WTC11 (cell line): ENCODE data around the gene FMNL3.

Experiments used
- AR ChIP-seq: fragments of 250-450 bp; sonication (Bioruptor Pico); IDR thresholded peaks from 2 replicates; pipeline ENCODE4 v1.9.0; 2021; ENCODE audit warnings: mild to moderate bottlenecking
- CTCF ChIP-seq: fragments of 200-600 bp; IDR thresholded peaks from 2 replicates; pipeline ENCODE4 v1.8.0; 2022; ENCODE audit warnings: antibody characterized with exemption
- E2F1 ChIP-seq: sonication (generic); formaldehyde crosslinking; IDR thresholded peaks from 2 replicates; pipeline ENCODE4 v1.8.0; 2022; ENCODE audit warnings: mild to moderate bottlenecking, missing genetic modification reagents
- FOXK1 ChIP-seq: sonication (generic); formaldehyde crosslinking; IDR thresholded peaks from 2 replicates; pipeline ENCODE4 v1.8.0; 2022; ENCODE audit warnings: mild to moderate bottlenecking, moderate library complexity, missing genetic modification reagents
- MAX ChIP-seq: sonication (generic); formaldehyde crosslinking; IDR thresholded peaks from 2 replicates; pipeline ENCODE4 v1.8.0; 2022; ENCODE audit warnings: mild to moderate bottlenecking, missing genetic modification reagents
- MYBL2 ChIP-seq: sonication (generic); formaldehyde crosslinking; IDR thresholded peaks from 2 replicates; pipeline ENCODE4 v1.8.1; 2023; ENCODE audit warnings: mild to moderate bottlenecking, moderate library complexity, missing genetic modification reagents
- RORB ChIP-seq: fragments of 250-450 bp; sonication (Bioruptor Pico); IDR thresholded peaks from 2 replicates; pipeline ENCODE4 v1.9.0; 2021; ENCODE audit warnings: mild to moderate bottlenecking
- SMAD3 ChIP-seq: sonication (generic); formaldehyde crosslinking; IDR thresholded peaks from 2 replicates; pipeline ENCODE4 v1.8.0; 2022; ENCODE audit warnings: missing genetic modification reagents, mild to moderate bottlenecking, borderline replicate concordance
- ZNF121 ChIP-seq: sonication (generic); formaldehyde crosslinking; IDR thresholded peaks from 2 replicates; pipeline ENCODE4 v1.8.0; 2023; ENCODE audit warnings: missing genetic modification reagents
- ZNF232 ChIP-seq: sonication (generic); formaldehyde crosslinking; IDR thresholded peaks from 2 replicates; pipeline ENCODE4 v1.8.0; 2022; ENCODE audit warnings: mild to moderate bottlenecking, missing genetic modification reagents
- ZNF532 ChIP-seq: fragments of 250-450 bp; sonication (Bioruptor Pico); IDR thresholded peaks from 2 replicates; pipeline ENCODE4 v1.9.0; 2021; ENCODE audit warnings: mild to moderate bottlenecking, borderline replicate concordance

- no peak for TF ChIP-seq ZNF121 (CRISPR knock-in tag)
- no peak for TF ChIP-seq ZNF232
- no peak for TF ChIP-seq E2F1 (CRISPR knock-in tag)
- no peak for TF ChIP-seq RORB (CRISPR knock-in tag)
- TF ChIP-seq MAX (CRISPR knock-in tag), result no peak
- no peak for TF ChIP-seq AR (CRISPR knock-in tag)
- no peak for TF ChIP-seq CTCF
- TF ChIP-seq ZNF532 (CRISPR knock-in tag), result no peak
- TF ChIP-seq FOXK1, result no peak
- no peak for TF ChIP-seq SMAD3 (CRISPR knock-in tag)
- TF ChIP-seq MYBL2 (CRISPR knock-in tag), result no peak
Observed at GRCh38 chr12:49654715-49655114, 52.5 kb downstream of the FMNL3 start.
